Heart right ventricle (tissue), 16 donors: Measurements from ENCODE around the gene KRT73. TPM values are rescaled to one million over a fixed set of nuclear protein-coding genes. Genes with fewer than 3 reads are reported as not detected.
A peak's percentile ranks its signal among the peaks of the same experiment; 100 is the strongest.

Source experiments
- ATAC-seq, 8 donors: fragments of 200-7000 bp; cut with Tn5 transposase; one replicate each; pipeline ENCODE4 v1.9.1; 2020; ENCODE audit warnings: mild to moderate bottlenecking in 8 of 8, moderate library complexity in 8 of 8, moderate number of reproducible peaks in 1 of 8
- DNase-seq, 2 donors: peaks; one replicate each; pipeline ENCODE4 v3.0.0-alpha.2; 2020
- H3K27ac ChIP-seq, 10 donors: fragments of 200-600 bp; sonication (generic) in 2 of 10; one replicate each; pipeline versions ENCODE4 v1.5.0 to v1.8.0; 2020 to 2022; ENCODE audit warnings: mild to moderate bottlenecking in 3 of 10
- H3K27me3 ChIP-seq, 7 donors: fragments of 200-600 bp; one replicate each; pipeline ENCODE4 v1.8.0; 2021 to 2022; ENCODE audit warnings: mild to moderate bottlenecking in 2 of 7
- H3K36me3 ChIP-seq, 9 donors: fragments of 200-600 bp; sonication (generic) in 1 of 9; one replicate each; pipeline versions ENCODE4 v1.5.0 to v1.8.0; 2020 to 2022; ENCODE audit warnings: mild to moderate bottlenecking in 2 of 9
- H3K4me1 ChIP-seq, 9 donors: fragments of 200-600 bp; sonication (generic) in 1 of 9; one replicate each; pipeline versions ENCODE4 v1.5.0 to v1.8.0; 2020 to 2022; ENCODE audit warnings: mild to moderate bottlenecking in 4 of 9
- H3K4me3 ChIP-seq, 10 donors: fragments of 200-600 bp; sonication (generic) in 2 of 10; one replicate each; pipeline versions ENCODE4 v1.5.0 to v1.8.0; 2020 to 2022; ENCODE audit warnings: mild to moderate bottlenecking in 7 of 10, moderate library complexity in 2 of 10
- H3K9me3 ChIP-seq, 11 donors: fragments of 200-600 bp in 10 of 11; sonication (generic) in 2 of 11; one replicate each; pipeline versions ENCODE4 v1.5.0 to v1.8.0; 2013 to 2022; ENCODE audit warnings: mild to moderate bottlenecking in 2 of 11, control low read depth in 1 of 11, moderate library complexity in 1 of 11
- CTCF ChIP-seq, 9 donors: fragments of 200-600 bp; sonication (generic) in 2 of 9; IDR thresholded peaks; one replicate each; pipeline versions ENCODE4 v1.5.0 to v1.8.0; 2021 to 2022; ENCODE audit warnings: antibody characterized with exemption in 9 of 9, mild to moderate bottlenecking in 5 of 9, moderate library complexity in 1 of 9
- WGBS, 2 donors: extraction: QIAGEN DNeasy Blood & Tissue Kit; methylation state at CpG; one replicate each; pipeline ENCODE4 v1.1.7; 2013; ENCODE audit warnings: inconsistent platforms in 1 of 2; 5-methylcytosine and 5-hydroxymethylcytosine counted together
- intact Hi-C, 10 donors: fragments of 100-400 bp; cut with DNase I; formaldehyde crosslinking; loops; one replicate each; pipeline versions ENCODE4 v1.11.1 to v1.14.2; 2022
- polyA plus RNA-seq, 2 donors: library from polyadenylated mRNA; stranded (reverse); fragments of 200-250 nt; gene quantifications; one replicate each; pipeline ENCODE4 v1.2.3, GENCODE V29; 2013
- total RNA-seq, 10 donors: library from RNA; stranded (reverse); fragmentation: NEBNext Ultra II Directional in 3 of 10; extraction: Animal tissue kit (Norgen Biotek cat#: 25700) in 3 of 10; gene quantifications; one replicate each; pipeline versions ENCODE4 v1.2.1 to v1.2.4, GENCODE V29; 2021 to 2023
- donor health status: Arrhythmogenic right ventricular cardiomyopathy.
- donor health status: ischemic (EF 13 %, LVEDD 7.1; RV severe dilation, severe dysfunction).
- donor health status: healthy with polysubstance abuse.
- donor health status: DM: no; HTN: yes; CAD: no.
- donor health status: DM: no; HTN: no; CAD: no.
- donor health status: ischemic (EF 25% LVEDD 6.9; RV normal size, moderate dysfunction).
- donor health status: ischemic (EF 25% LVEDD 5.7; RV mildly dilated, moderate dysfunction).
- donor health status: healthy.
- donor health status: DM: yes; HTN: yes; CAD: no.
- donor health status: Ischemic cardiomyopathy.
- donor health status: ischemic (EF 35%, LVEDD 5.7; RV mildly dilated, moderate dysfunction).
- donor health status: nonischemic (EF 11% LVEDD 7.7; RV severe dilation, severe dysfunction).
- donor health status: DM: yes; HTN: yes; CAD: no.
- donor health status: PGD.
- donor health status: ischemic (EF 29% LVEDD 5.4; RV normal size, mild dysfunction).
- donor health status: nonischemic (EF 23%, LVEDD 6.1; RV moderate dilation, normal function).

Gene KRT73
- total and polyA plus RNA-seq, 12 donors: not detected

GRCh38 chr12:52657250-52657902 lies 39.0 kb upstream of the KRT73 start:
- no peak overlapping the region for H3K4me3 ChIP-seq
- H3K4me1 ChIP-seq: peaks cover 0 to 7% (median 4%) of the 10 kb centered on the region in 9 donors
- ATAC-seq: no peak
- no peak overlapping the region for H3K27ac ChIP-seq
- 93 to 95% methylated on average over 6 of the region's 6 CpGs for WGBS, 2 donors
- TF ChIP-seq CTCF (IDR thresholded peaks at IDR 0.05): no peak
- H3K36me3 ChIP-seq: no peaks in the 10 kb centered on the region
- no peaks in the 10 kb centered on the region for H3K9me3 ChIP-seq
- no peak for DNase-seq
- intact Hi-C loops: no loop called here
- peaks cover 0 to 31% (median 0%) of the 10 kb centered on the region in 7 donors for H3K27me3 ChIP-seq

GRCh38 chr12:52656616-52657015 lies 38.3 kb upstream of the KRT73 start:
- WGBS, 2 donors: 72 to 83% methylated on average over 4 of the region's 4 CpGs
- no peak for TF ChIP-seq CTCF (IDR thresholded peaks at IDR 0.05)
- H3K27ac ChIP-seq: no peak overlapping the region

GRCh38 chr12:52655720-52656124 lies 37.4 kb upstream of the KRT73 start:
- peaks cover 0 to 7% (median 0%) of the 10 kb centered on the region in 9 donors for H3K4me1 ChIP-seq
- H3K36me3 ChIP-seq: no peaks in the 10 kb centered on the region
- no peak overlapping the region for H3K27ac ChIP-seq
- peak in 2 of 8 donors; percentile 49 to 68 for ATAC-seq
- H3K9me3 ChIP-seq: no peaks in the 10 kb centered on the region
- H3K27me3 ChIP-seq: peaks cover 0 to 34% (median 0%) of the 10 kb centered on the region in 7 donors
- DNase-seq: no peak
- intact Hi-C loops: no loop called here
- 48 to 50% methylated on average over 8 of the region's 8 CpGs for WGBS, 2 donors
- no peak for TF ChIP-seq CTCF (IDR thresholded peaks at IDR 0.05)
- no peak overlapping the region for H3K4me3 ChIP-seq

More at GRCh38 chr12:52656616-52657015, 38.3 kb upstream of the KRT73 start:
- intact Hi-C loops: no loop called here
- no peaks in the 10 kb centered on the region for H3K9me3 ChIP-seq
- H3K36me3 ChIP-seq: no peaks in the 10 kb centered on the region
- peaks cover 0 to 7% (median 0%) of the 10 kb centered on the region in 9 donors for H3K4me1 ChIP-seq
- no peak overlapping the region for H3K4me3 ChIP-seq
- peaks cover 0 to 31% (median 0%) of the 10 kb centered on the region in 7 donors for H3K27me3 ChIP-seq
- DNase-seq (no peak), ATAC-seq (peak in 2 of 8 donors; percentile 19 to 40)

GRCh38 chr12:52655251-52655650 lies 36.9 kb upstream of the KRT73 start:
- Histone ChIP-seq H3K36me3 (no peaks in the 10 kb centered on the region), H3K27me3 (peaks cover 0 to 38% (median 0%) of the 10 kb centered on the region in 7 donors), H3K9me3 (no peaks in the 10 kb centered on the region), H3K27ac (no peak overlapping the region), H3K4me3 (no peak overlapping the region), H3K4me1 (peaks cover 0 to 7% (median 0%) of the 10 kb centered on the region in 9 donors)
- WGBS, 2 donors: 54 to 68% methylated on average over 6 of the region's 6 CpGs
- ATAC-seq: no peak
- DNase-seq: no peak
- TF ChIP-seq CTCF (IDR thresholded peaks at IDR 0.05): no peak
- intact Hi-C loops: no loop called here
